Stimulated activated CD4-positive, alpha-beta T cell treated with anti-CD3 and anti-CD28 coated beads, Interleukin-1b, Interleukin-23, amount 100 ng/mL, for 48 hours (primary cell): ENCODE data around the gene ABCC8.

ENCODE experiments used
- DNase-seq: peaks from one replicate; pipeline ENCODE4 v3.0.0-alpha.2; 2020

The ABCC8 gene

GRCh38 chr11:17343257-17343656 is 133.4 kb downstream of the ABCC8 start:
- no peak for DNase-seq
